GM18858 (cell line): ENCODE measurements around the gene RBM5.
"Not testable (repeated sequence)": the region's sequence is repeated elsewhere in the genome, so short reads cannot be mapped to it uniquely, and the experiment has no call there.

Experiments
- ATAC-seq: cut with Tn5 transposase; IDR thresholded peaks from one replicate; pipeline ENCODE4 v1.9.1; 2021; ENCODE audit not compliant: unreplicated experiment

Gene RBM5

GRCh38 chr3:50088725-50089608 is at the start of gene RBM5:
RBM5 (plus strand) TSS chr3:50088919; CDS start chr3:50090435, 1,516 bp downstream.
- peak; percentile 91 for ATAC-seq

GRCh38 chr3:50044976-50045375 is 43.7 kb upstream of the RBM5 start:
- no peak for ATAC-seq

- no peak for ATAC-seq
Observed at GRCh38 chr3:50047426-50047825, 41.3 kb upstream of the RBM5 start.

GRCh38 chr3:50050361-50050760 is 38.4 kb upstream of the RBM5 start:
- no peak for ATAC-seq

- ATAC-seq, result no peak
Observed at GRCh38 chr3:50057756-50058155, 31.0 kb upstream of the RBM5 start.

GRCh38 chr3:50068134-50068533 is 20.6 kb upstream of the RBM5 start:
- no peak for ATAC-seq

GRCh38 chr3:50078091-50078490 is 10.6 kb upstream of the RBM5 start:
- no peak for ATAC-seq

GRCh38 chr3:50078622-50079021 is 10.1 kb upstream of the RBM5 start:
- no peak for ATAC-seq

GRCh38 chr3:50084951-50085350 is 3.8 kb upstream of the RBM5 start:
- not testable (repeated sequence) for ATAC-seq

GRCh38 chr3:50089609-50089945 is 858 bp downstream of the RBM5 start:
- no peak for ATAC-seq

GRCh38 chr3:50090984-50091383 is 2.3 kb downstream of the RBM5 start:
- no peak for ATAC-seq

- ATAC-seq, result no peak
Observed at GRCh38 chr3:50095352-50095998, 6.8 kb downstream of the RBM5 start.

- no peak for ATAC-seq
Observed at GRCh38 chr3:50100386-50100785, 11.7 kb downstream of the RBM5 start.

- ATAC-seq, result no peak
Observed at GRCh38 chr3:50100956-50101845, 12.5 kb downstream of the RBM5 start.

GRCh38 chr3:50102558-50102957 is 13.8 kb downstream of the RBM5 start:
- no peak for ATAC-seq

GRCh38 chr3:50111757-50112156 is 23.0 kb downstream of the RBM5 start:
- no peak for ATAC-seq

GRCh38 chr3:50112462-50112861 is 23.7 kb downstream of the RBM5 start:
- no peak for ATAC-seq

- no peak for ATAC-seq
Observed at GRCh38 chr3:50117120-50117519, 28.4 kb downstream of the RBM5 start.

- no peak for ATAC-seq
Observed at GRCh38 chr3:50118237-50118636, 29.5 kb downstream of the RBM5 start.

GRCh38 chr3:50119786-50120185 is 31.1 kb downstream of the RBM5 start:
- ATAC-seq, result no peak

- ATAC-seq, result no peak
Observed at GRCh38 chr3:50120364-50121071, 31.8 kb downstream of the RBM5 start.
